Uterus (tissue), 4 donors: Measurements from ENCODE around the gene CACHD1. TPM values are rescaled to one million over a fixed set of nuclear protein-coding genes. Genes with fewer than 3 reads are reported as not detected.
A peak's percentile ranks its signal among the peaks of the same experiment; 100 is the strongest.

ENCODE experiments used
- DNase-seq, 2 donors: peaks; one replicate each; pipeline ENCODE4 v3.0.0-alpha.2; 2019 to 2020
- H3K27ac ChIP-seq, 2 donors: fragments of 200-600 bp; sonication (generic); 1 replicate in 1 of 2; 2 replicates in 1 of 2; pipeline ENCODE4 v1.5.1; 2016 to 2018
- H3K27me3 ChIP-seq, 2 donors: fragments of 200-600 bp; sonication (generic); one replicate each; pipeline ENCODE4 v1.5.1; 2018 to 2019; ENCODE audit warnings: control low read depth in 1 of 2
- H3K36me3 ChIP-seq, 2 donors: fragments of 200-600 bp; sonication (generic); one replicate each; pipeline ENCODE4 v1.5.1; 2019; ENCODE audit warnings: control low read depth in 1 of 2
- H3K4me1 ChIP-seq, 2 donors: fragments of 200-600 bp; sonication (generic); one replicate each; pipeline ENCODE4 v1.5.1; 2018 to 2019; ENCODE audit warnings: control low read depth in 1 of 2
- H3K4me3 ChIP-seq, 2 donors: fragments of 200-600 bp; sonication (generic); 1 replicate in 1 of 2; 2 replicates in 1 of 2; pipeline ENCODE4 v1.5.1; 2018 to 2019; ENCODE audit warnings: mild to moderate bottlenecking in 1 of 2
- H3K9me3 ChIP-seq, 2 donors: fragments of 200-600 bp; sonication (generic); one replicate each; pipeline ENCODE4 v1.5.1; 2019; ENCODE audit warnings: control low read depth in 1 of 2
- POLR2A ChIP-seq, 2 donors: fragments of 450-650 bp; IDR thresholded peaks; one replicate each; pipeline ENCODE4 v1.6.1; 2016; ENCODE audit warnings: antibody characterized with exemption in 2 of 2, mild to moderate bottlenecking in 1 of 2, moderate library complexity in 1 of 2
- intact Hi-C: fragments of 100-400 bp; cut with DNase I; formaldehyde crosslinking; loops from one replicate; pipeline ENCODE4 v1.15.1; 2023; ENCODE audit warnings: low total_unique reads
- total RNA-seq, 4 donors: library from RNA; depleted of rRNA in 3 of 4; stranded (reverse); fragments of >200 nt in 3 of 4; gene quantifications; one replicate each; pipeline versions ENCODE4 v1.1.0 to v1.2.4, GENCODE V29; 2014 to 2023
- TF ChIP-seq, protein P1 (sequence below), 4 experiments: fragments of 200-600 bp in 2 of 4; fragments of 450-650 bp in 2 of 4; sonication (generic) in 2 of 4; IDR thresholded peaks; one replicate each; pipeline ENCODE4 v1.5.1; 2016 to 2019; ENCODE audit warnings: antibody characterized with exemption in 4 of 4, mild to moderate bottlenecking in 2 of 4, moderate library complexity in 1 of 4
- donor health status: DM: yes; HTN: yes; CAD: no.

CACHD1 gene
- total RNA-seq, 4 donors from 2014 or later, result 19.2 to 39.9 (median 28.8) TPM

DNA sequence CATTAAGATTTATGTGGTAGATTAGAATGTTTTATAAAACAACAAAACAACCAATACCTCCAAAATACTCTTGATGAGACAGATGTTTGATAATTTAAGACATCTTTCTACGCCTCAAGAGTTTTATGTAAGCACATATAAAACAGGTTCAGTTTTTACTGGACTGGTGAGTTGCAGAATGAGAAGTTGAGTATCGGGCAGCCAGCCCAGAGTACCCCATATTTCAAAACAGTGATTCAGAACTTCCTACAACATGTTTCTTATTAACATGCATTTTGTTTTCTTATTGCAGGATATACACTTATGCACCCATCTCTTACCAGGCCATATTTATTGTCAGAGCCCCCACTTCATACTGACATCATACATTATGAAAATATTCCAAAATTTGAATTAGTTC is 183.5 kb downstream of the CACHD1 start:
- Histone ChIP-seq H3K27me3 (no peaks in the 10 kb centered on the region), H3K4me3 (no peak overlapping the region), H3K27ac (peak overlapping the region; percentile 2 to 8), H3K4me1 (peaks cover 0 to 3% of the 10 kb centered on the region in 2 donors), H3K9me3 (no peaks in the 10 kb centered on the region), H3K36me3 (no peaks in the 10 kb centered on the region)
- TF ChIP-seq, protein P1, sequence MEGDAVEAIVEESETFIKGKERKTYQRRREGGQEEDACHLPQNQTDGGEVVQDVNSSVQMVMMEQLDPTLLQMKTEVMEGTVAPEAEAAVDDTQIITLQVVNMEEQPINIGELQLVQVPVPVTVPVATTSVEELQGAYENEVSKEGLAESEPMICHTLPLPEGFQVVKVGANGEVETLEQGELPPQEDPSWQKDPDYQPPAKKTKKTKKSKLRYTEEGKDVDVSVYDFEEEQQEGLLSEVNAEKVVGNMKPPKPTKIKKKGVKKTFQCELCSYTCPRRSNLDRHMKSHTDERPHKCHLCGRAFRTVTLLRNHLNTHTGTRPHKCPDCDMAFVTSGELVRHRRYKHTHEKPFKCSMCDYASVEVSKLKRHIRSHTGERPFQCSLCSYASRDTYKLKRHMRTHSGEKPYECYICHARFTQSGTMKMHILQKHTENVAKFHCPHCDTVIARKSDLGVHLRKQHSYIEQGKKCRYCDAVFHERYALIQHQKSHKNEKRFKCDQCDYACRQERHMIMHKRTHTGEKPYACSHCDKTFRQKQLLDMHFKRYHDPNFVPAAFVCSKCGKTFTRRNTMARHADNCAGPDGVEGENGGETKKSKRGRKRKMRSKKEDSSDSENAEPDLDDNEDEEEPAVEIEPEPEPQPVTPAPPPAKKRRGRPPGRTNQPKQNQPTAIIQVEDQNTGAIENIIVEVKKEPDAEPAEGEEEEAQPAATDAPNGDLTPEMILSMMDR (IDR thresholded peaks at IDR 0.05), result no peak
- TF ChIP-seq POLR2A (IDR thresholded peaks at IDR 0.05), result no peak
- peak; percentile 50 to 77 for DNase-seq
- intact Hi-C loops, result no loop called here

DNA sequence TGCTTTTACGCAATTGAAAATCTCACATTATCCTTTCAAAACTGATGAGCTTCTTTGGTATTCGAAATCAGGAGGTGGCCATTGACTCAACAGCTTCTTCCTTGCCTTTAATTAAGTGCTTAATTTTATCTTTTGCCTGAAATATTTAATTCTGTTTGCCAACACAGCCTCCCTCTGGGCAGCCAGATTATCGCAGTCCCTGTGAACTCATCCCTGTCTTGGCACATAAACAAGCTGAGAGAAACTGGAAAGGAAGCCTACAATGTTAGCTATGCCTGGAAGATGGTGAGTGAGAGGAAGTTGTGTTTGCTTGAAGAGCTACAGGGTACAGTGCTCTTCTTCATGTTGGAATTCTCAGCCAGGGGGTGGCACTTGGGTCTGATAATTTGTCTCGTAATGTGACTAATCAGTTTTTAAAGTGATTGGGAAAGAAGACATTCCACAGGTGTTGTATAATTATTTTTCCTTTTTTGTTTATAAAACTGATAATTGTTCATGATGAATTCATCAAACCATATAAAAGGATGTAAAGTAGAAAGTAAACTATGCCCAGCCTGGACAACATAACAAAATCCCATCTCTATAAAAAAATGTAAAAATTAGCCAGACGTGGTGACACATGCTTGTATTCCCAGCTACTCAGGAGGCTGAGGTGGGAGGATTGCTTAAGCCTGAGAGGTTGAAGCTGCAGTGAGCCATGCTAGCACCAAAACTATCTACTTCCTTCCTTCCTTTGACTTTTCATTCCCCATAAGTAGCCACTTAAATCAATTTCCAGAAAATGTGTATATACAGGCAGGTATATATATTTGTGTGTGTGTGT is 184.8 kb downstream of the CACHD1 start:
- no peak for TF ChIP-seq POLR2A (IDR thresholded peaks at IDR 0.05)
- TF ChIP-seq, protein P1 (IDR thresholded peaks at IDR 0.05), result peak; percentile 33 to 53 (median 38)

GRCh38 chr1:64655861-64656260 is 185.9 kb downstream of the CACHD1 start:
- Histone ChIP-seq H3K27me3 (no peaks in the 10 kb centered on the region), H3K4me3 (no peak overlapping the region), H3K27ac (no peak overlapping the region), H3K9me3 (no peaks in the 10 kb centered on the region), H3K36me3 (no peaks in the 10 kb centered on the region), H3K4me1 (peaks cover 0 to 3% of the 10 kb centered on the region in 2 donors)
- intact Hi-C loops, result no loop called here
- TF ChIP-seq, protein P1 (IDR thresholded peaks at IDR 0.05), result no peak
- TF ChIP-seq POLR2A (IDR thresholded peaks at IDR 0.05), result no peak
- no peak for DNase-seq

More for the DNA sequence above, 184.8 kb downstream of the CACHD1 start:
- no peaks in the 10 kb centered on the region for H3K27me3 ChIP-seq
- intact Hi-C loops, result no loop called here
- H3K4me3 ChIP-seq, result no peak overlapping the region
- peaks cover 0 to 3% of the 10 kb centered on the region in 2 donors for H3K4me1 ChIP-seq
- no peaks in the 10 kb centered on the region for H3K36me3 ChIP-seq
- peak overlapping the region; percentile 46 to 52 for H3K27ac ChIP-seq
- no peaks in the 10 kb centered on the region for H3K9me3 ChIP-seq
- DNase-seq, result peak; percentile 48 to 50

DNA sequence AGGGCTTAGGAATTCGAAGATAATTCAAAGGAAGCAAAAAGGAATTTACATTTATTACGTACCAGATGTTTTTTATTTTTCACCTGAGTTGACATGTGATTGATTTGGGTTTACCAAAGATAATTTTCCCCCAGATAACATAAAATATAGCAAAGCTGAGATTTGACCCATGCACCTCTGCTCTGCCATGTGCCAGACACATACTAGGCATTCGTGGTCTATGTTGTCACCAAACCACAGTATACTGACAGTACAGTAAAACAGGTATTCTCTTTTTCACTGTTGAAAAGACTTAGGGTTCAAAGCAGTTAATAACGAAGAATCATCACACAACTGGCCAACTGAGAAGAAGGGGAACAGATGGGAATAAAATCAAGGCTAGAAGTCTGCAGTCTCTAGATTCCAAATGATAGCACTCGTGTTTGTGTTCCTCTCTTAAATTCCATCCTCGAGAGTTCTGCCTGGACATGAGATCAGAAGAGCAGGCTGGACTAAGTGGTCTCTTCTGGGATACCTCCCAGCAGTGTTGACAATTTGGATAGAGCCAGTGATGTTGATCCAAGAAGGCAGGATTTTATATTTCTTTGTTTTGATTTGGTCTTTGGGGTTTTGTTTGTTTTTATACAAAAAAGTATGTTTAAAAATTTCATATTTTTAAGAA is 189.7 kb downstream of the CACHD1 start:
- no peaks in the 10 kb centered on the region for H3K36me3 ChIP-seq
- TF ChIP-seq, protein P1 (IDR thresholded peaks at IDR 0.05), result no peak
- TF ChIP-seq POLR2A (IDR thresholded peaks at IDR 0.05), result no peak
- no peaks in the 10 kb centered on the region for H3K9me3 ChIP-seq
- no peaks in the 10 kb centered on the region for H3K27me3 ChIP-seq
- DNase-seq, result no peak
- H3K4me3 ChIP-seq, result no peak overlapping the region
- intact Hi-C loops, result no loop called here
- no peak overlapping the region for H3K27ac ChIP-seq
- H3K4me1 ChIP-seq, result no peaks in the 10 kb centered on the region

GRCh38 chr1:64663668-64664067 is 193.7 kb downstream of the CACHD1 start:
- Histone ChIP-seq H3K9me3 (no peaks in the 10 kb centered on the region), H3K27ac (no peak overlapping the region), H3K4me3 (no peak overlapping the region), H3K4me1 (no peaks in the 10 kb centered on the region), H3K27me3 (no peaks in the 10 kb centered on the region), H3K36me3 (no peaks in the 10 kb centered on the region)
- intact Hi-C loops, result no loop called here
- no peak for TF ChIP-seq POLR2A (IDR thresholded peaks at IDR 0.05)
- TF ChIP-seq, protein P1 (IDR thresholded peaks at IDR 0.05), result no peak
- no peak for DNase-seq
